HepG2 (cell line): ENCODE results near the gene STK11. TPM values are rescaled to one million over a fixed set of nuclear protein-coding genes. Genes with fewer than 3 reads are reported as not detected.

ENCODE experiments used
- ATAC-seq: fragments of 200-7000 bp; cut with Tn5 transposase; 3 replicates; pipeline ENCODE4 v1.9.1; 2020; ENCODE audit warnings: mild to moderate bottlenecking, moderate library complexity
- BruUV-seq: library from RNA; stranded (reverse); fragments of 400-500 nt; replicated peaks from 2 replicates; lab custom pipeline; 2021; lab: Mats Ljungman, UMichigan
- CTCF ChIA-PET: fragments of 300-600 bp; formaldehyde crosslinking; extraction: SDS; loops from one replicate; lab custom pipeline; 2021; ENCODE audit warnings: low total read pairs, inconsistent platforms, low intra/inter-chr PET ratio; lab: Yijun Ruan, JAX
- POLR2A ChIA-PET: fragments of 350-600 bp; sonication (Branson Sonifier 250); formaldehyde crosslinking; loops from one replicate; lab custom pipeline; 2020; ENCODE audit warnings: antibody characterized with exemption, inconsistent platforms; lab: Yijun Ruan, JAX
- DNase-seq: peaks from one replicate; pipeline ENCODE4 v3.0.0-alpha.2; 2015; ENCODE audit warnings: low spot score
- FAIRE-seq: peaks from 3 replicates; lab custom pipeline; 2011; peaks lifted over from hg19 to GRCh38; lab: Jason Lieb, UNC
- H2AFZ ChIP-seq: one replicate; pipeline ENCODE4 v1.6.1; 2011; ENCODE audit warnings: low read length, inconsistent platforms
- H3K27ac ChIP-seq: fragments of 300-600 bp; 3 replicates; pipeline ENCODE4 v1.8.0; 2011; ENCODE audit warnings: mixed run types, mild to moderate bottlenecking, mixed read lengths, low read length, inconsistent platforms; ENCODE audit not compliant: insufficient read depth; ENCODE audit errors: extremely low read length
- H3K27me3 ChIP-seq, 2 experiments: fragments of 200-600 bp in 1 of 2; 2 replicates in 1 of 2; 3 replicates in 1 of 2; pipeline versions ENCODE4 v1.6.0 to v1.8.0; 2011; ENCODE audit warnings: low read length in 2 of 2, mild to moderate bottlenecking in 2 of 2, moderate library complexity in 2 of 2, inconsistent platforms in 1 of 2; ENCODE audit not compliant: insufficient read depth in 2 of 2, control insufficient read depth in 1 of 2
- H3K36me3 ChIP-seq, 2 experiments: fragments of 200-600 bp in 1 of 2; replicated peaks in 1 of 2; 2 replicates in 1 of 2; 3 replicates in 1 of 2; pipeline versions ENCODE4 v1.5.1 to v1.8.0; 2011; ENCODE audit warnings: low read length in 2 of 2, inconsistent platforms in 1 of 2; ENCODE audit not compliant: insufficient read depth in 2 of 2, control insufficient read depth in 1 of 2
- H3K4me1 ChIP-seq: 2 replicates; pipeline ENCODE4 v1.5.1; 2012; ENCODE audit warnings: low read length, inconsistent platforms; ENCODE audit not compliant: insufficient read depth
- H3K4me2 ChIP-seq: 2 replicates; pipeline ENCODE4 v1.6.0; 2011; ENCODE audit warnings: low read depth, low read length, inconsistent platforms
- H3K4me3 ChIP-seq, 3 experiments: fragments of 200-600 bp in 1 of 3; sonication (generic), shearing (Covaris generic) in 1 of 3; replicated peaks in 1 of 3; 2 replicates each; pipeline ENCODE4 v1.5.1; 2011 to 2016; ENCODE audit warnings: low read length in 3 of 3, inconsistent platforms in 2 of 3, low read depth in 2 of 3, mild to moderate bottlenecking in 2 of 3, control low read depth in 1 of 3, mixed read lengths in 1 of 3; ENCODE audit not compliant: insufficient read depth in 1 of 3
- H3K79me2 ChIP-seq: one replicate; pipeline ENCODE4 v1.6.1; 2011; ENCODE audit warnings: low read length, inconsistent platforms; ENCODE audit not compliant: insufficient read depth
- H3K9ac ChIP-seq: 2 replicates; pipeline ENCODE4 v1.6.0; 2011; ENCODE audit warnings: mild to moderate bottlenecking, low read depth, low read length, inconsistent platforms; ENCODE audit not compliant: insufficient read depth
- H3K9me3 ChIP-seq: 2 replicates; pipeline ENCODE4 v1.5.1; 2012; ENCODE audit warnings: mild to moderate bottlenecking, low read length
- H4K20me1 ChIP-seq: 2 replicates; pipeline ENCODE4 v1.6.0; 2011; ENCODE audit warnings: inconsistent platforms, mild to moderate bottlenecking, low read length, moderate library complexity; ENCODE audit not compliant: insufficient read depth
- ISL2 ChIP-seq: sonication (generic); formaldehyde crosslinking; IDR thresholded peaks from 2 replicates; pipeline ENCODE4 v1.5.0; 2020; ENCODE audit warnings: missing genetic modification reagents
- KLF13 ChIP-seq: sonication (generic); formaldehyde crosslinking; IDR thresholded peaks from 2 replicates; pipeline ENCODE4 v1.4.0; 2020; ENCODE audit warnings: mild to moderate bottlenecking, missing genetic modification reagents
- NCOA1 ChIP-seq: sonication (generic); formaldehyde crosslinking; IDR thresholded peaks from 2 replicates; pipeline ENCODE4 v1.9.0; 2021; ENCODE audit warnings: missing genetic modification reagents
- NRL ChIP-seq: sonication (generic); formaldehyde crosslinking; IDR thresholded peaks from 2 replicates; pipeline ENCODE4 v1.5.0; 2020; ENCODE audit warnings: missing genetic modification reagents, mild to moderate bottlenecking, moderate library complexity, borderline replicate concordance
- POLR2AphosphoS2 ChIP-seq: IDR thresholded peaks from 2 replicates; pipeline ENCODE4 v1.6.1; 2011; ENCODE audit warnings: low read depth, low read length, improper control_type of control experiment
- RELA ChIP-seq: sonication (generic); formaldehyde crosslinking; IDR thresholded peaks from 2 replicates; pipeline ENCODE4 v1.4.0; 2020; ENCODE audit warnings: missing genetic modification reagents
- SMC3 ChIP-seq: IDR thresholded peaks from 2 replicates; pipeline ENCODE4 v1.6.1; 2011; ENCODE audit warnings: low read length, improper control_type of control experiment
- ZNF296 ChIP-seq: sonication (generic); formaldehyde crosslinking; conservative IDR thresholded peaks from 2 replicates; pipeline ENCODE4 v1.5.0; 2020; ENCODE audit warnings: mild to moderate bottlenecking, missing genetic modification reagents
- ZNF543 ChIP-seq: sonication (generic); formaldehyde crosslinking; IDR thresholded peaks from 2 replicates; pipeline ENCODE4 v1.4.0; 2020; ENCODE audit warnings: mild to moderate bottlenecking, missing genetic modification reagents
- ZSCAN30 ChIP-seq: sonication (generic); formaldehyde crosslinking; IDR thresholded peaks from 2 replicates; pipeline ENCODE4 v1.5.0; 2020; ENCODE audit warnings: mild to moderate bottlenecking, missing genetic modification reagents
- WGBS: methylation state at CpG from one replicate; pipeline ENCODE4 v1.1.6; 2017; ENCODE audit warnings: low lambda C conversion rate; 5-methylcytosine and 5-hydroxymethylcytosine counted together
- in situ Hi-C: cut with HindIII; loops from 2 replicates; pipeline ENCODE4 v1.10.0; 2017; ENCODE audit warnings: low pct_unique_long_range_greater_than_20kb; ENCODE audit not compliant: extremely low pct_ligation_motif_present
- intact Hi-C: fragments of 100-400 bp; cut with micrococcal nuclease; formaldehyde crosslinking; loops from one replicate; pipeline ENCODE4 v1.10.0; 2022; ENCODE audit not compliant: unreplicated experiment
- polyA plus RNA-seq, 8 experiments: library from polyadenylated mRNA; depleted of rRNA in 3 of 8; stranded (reverse) in 7 of 8; unstranded in 1 of 8; fragments of >200 nt; fragmentation: Illumina TruSeq in 4 of 8; extraction: Trizol in 4 of 8; gene quantifications; 2 replicates each; pipeline versions ENCODE4 v1.2.1 to v1.2.3, GENCODE V29; 2011 to 2016; ENCODE audit warnings: low read depth in 4 of 8, missing spikeins in 1 of 8, mixed read lengths in 1 of 8; ENCODE audit not compliant: insufficient read depth in 1 of 8
- total RNA-seq, 5 experiments: library from RNA; depleted of rRNA; stranded (reverse); fragments of >200 nt; fragmentation: Illumina TruSeq; extraction: Trizol; gene quantifications; 2 replicates each; pipeline ENCODE4 v1.2.3, GENCODE V29; 2016; ENCODE audit warnings: low read depth in 1 of 5
- TF ChIP-seq, protein P1 (sequence below): sonication (generic); formaldehyde crosslinking; IDR thresholded peaks from 2 replicates; pipeline ENCODE4 v1.4.0; 2020; ENCODE audit warnings: mild to moderate bottlenecking, low read depth, missing genetic modification reagents
- TF ChIP-seq, protein P2 (sequence below): sonication (generic); formaldehyde crosslinking; IDR thresholded peaks from 2 replicates; pipeline ENCODE4 v1.4.0; 2020; ENCODE audit warnings: missing genetic modification reagents

STK11 gene
- total and polyA plus RNA-seq, 2 of the 13 experiments (the other 11 are each of a cell fraction or from before 2014, with no cell fraction given) = 27.5 to 43.6 TPM

DNA sequence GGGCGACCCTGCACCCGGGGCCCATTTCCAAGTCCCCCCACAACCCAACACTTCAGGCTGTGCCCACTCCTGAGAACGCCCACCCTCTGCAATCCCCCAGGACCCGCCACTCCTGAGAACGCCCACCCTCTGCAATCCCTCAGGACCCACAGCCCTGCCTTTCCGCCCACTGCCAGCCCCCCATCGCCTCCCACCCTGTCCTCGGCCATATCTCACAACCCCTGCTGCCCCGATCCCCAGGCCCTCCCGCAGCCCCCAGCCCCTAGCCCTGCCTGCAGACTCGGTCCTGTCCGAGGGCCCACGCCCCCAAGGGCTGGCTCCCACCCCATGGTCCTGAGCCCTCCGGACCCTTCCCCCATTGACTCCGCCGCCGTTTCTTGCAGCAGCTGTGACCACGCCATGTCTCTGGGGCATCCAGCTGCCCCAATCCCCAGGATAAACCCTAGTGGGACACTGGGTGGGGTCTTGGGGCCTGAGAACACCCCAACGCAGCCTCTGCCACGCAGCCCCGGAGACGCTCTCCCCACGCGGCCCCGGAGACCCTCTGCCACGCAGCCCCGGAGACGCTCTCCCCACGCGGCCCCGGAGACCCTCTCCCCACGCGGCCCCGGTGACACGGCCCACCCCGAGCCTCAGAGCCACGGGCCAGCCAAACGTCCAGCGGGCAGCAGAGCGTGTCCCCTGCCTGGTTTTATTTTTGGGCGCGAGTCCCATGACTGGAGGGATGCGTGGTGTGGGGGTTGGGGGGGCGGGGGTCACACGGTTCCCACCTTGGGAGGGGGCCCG, 48.6 kb upstream of the STK11 start:
- H3K79me2 ChIP-seq = peaks cover 8% of the 10 kb centered on the region
- TF ChIP-seq ISL2 (CRISPR knock-in tag) (no peak), ZNF296 (CRISPR knock-in tag) (no peak), SMC3 (no peak), NRL (CRISPR knock-in tag) (no peak), ZSCAN30 (CRISPR knock-in tag) (no peak), NCOA1 (CRISPR knock-in tag) (no peak), ZNF543 (CRISPR knock-in tag) (no peak), POLR2AphosphoS2 (no peak), RELA (CRISPR knock-in tag) (no peak), KLF13 (CRISPR knock-in tag) (no peak)
- TF ChIP-seq, protein P1, sequence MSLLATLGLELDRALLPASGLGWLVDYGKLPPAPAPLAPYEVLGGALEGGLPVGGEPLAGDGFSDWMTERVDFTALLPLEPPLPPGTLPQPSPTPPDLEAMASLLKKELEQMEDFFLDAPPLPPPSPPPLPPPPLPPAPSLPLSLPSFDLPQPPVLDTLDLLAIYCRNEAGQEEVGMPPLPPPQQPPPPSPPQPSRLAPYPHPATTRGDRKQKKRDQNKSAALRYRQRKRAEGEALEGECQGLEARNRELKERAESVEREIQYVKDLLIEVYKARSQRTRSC (CRISPR knock-in tag) = no peak
- TF ChIP-seq, protein P2, sequence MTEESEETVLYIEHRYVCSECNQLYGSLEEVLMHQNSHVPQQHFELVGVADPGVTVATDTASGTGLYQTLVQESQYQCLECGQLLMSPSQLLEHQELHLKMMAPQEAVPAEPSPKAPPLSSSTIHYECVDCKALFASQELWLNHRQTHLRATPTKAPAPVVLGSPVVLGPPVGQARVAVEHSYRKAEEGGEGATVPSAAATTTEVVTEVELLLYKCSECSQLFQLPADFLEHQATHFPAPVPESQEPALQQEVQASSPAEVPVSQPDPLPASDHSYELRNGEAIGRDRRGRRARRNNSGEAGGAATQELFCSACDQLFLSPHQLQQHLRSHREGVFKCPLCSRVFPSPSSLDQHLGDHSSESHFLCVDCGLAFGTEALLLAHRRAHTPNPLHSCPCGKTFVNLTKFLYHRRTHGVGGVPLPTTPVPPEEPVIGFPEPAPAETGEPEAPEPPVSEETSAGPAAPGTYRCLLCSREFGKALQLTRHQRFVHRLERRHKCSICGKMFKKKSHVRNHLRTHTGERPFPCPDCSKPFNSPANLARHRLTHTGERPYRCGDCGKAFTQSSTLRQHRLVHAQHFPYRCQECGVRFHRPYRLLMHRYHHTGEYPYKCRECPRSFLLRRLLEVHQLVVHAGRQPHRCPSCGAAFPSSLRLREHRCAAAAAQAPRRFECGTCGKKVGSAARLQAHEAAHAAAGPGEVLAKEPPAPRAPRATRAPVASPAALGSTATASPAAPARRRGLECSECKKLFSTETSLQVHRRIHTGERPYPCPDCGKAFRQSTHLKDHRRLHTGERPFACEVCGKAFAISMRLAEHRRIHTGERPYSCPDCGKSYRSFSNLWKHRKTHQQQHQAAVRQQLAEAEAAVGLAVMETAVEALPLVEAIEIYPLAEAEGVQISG (CRISPR knock-in tag) = no peak
- no peak overlapping the region for H3K4me2 ChIP-seq
- DNase-seq (no peak), FAIRE-seq (no peak), ATAC-seq (no peak)
- no peak overlapping the region for H3K9ac ChIP-seq
- POLR2A ChIA-PET = no interaction called here
- BruUV-seq = no TSS peak
- in situ Hi-C loops (no loop called here), intact Hi-C loops (no loop called here)
- 95% methylated on average over 32 of the region's 46 CpGs for WGBS
- peaks cover 4% of the 10 kb centered on the region; the same call in 1 of the 2 replicates for H4K20me1 ChIP-seq
- H3K4me1 ChIP-seq = peaks cover 20% of the 10 kb centered on the region
- CTCF ChIA-PET = no interaction called here
- peaks cover 3 to 7% of the 10 kb centered on the region in 2 experiments; a peak in 4 of 5 replicates for H3K36me3 ChIP-seq
- H2AFZ ChIP-seq = no peak overlapping the region
- no peaks in the 10 kb centered on the region for H3K27me3 ChIP-seq
- no peaks in the 10 kb centered on the region for H3K9me3 ChIP-seq
- no peak overlapping the region for H3K4me3 ChIP-seq
- H3K27ac ChIP-seq = no peak overlapping the region
